HG03460 (cell line): ENCODE data around the gene GMDS.
A peak's percentile ranks its signal among the peaks of the same experiment; 100 is the strongest.
"Not testable (repeated sequence)": the region's sequence is repeated elsewhere in the genome, so short reads cannot be mapped to it uniquely, and the experiment has no call there.

Source experiments
- ATAC-seq: cut with Tn5 transposase; IDR thresholded peaks from one replicate; pipeline ENCODE4 v1.9.1; 2021; ENCODE audit not compliant: unreplicated experiment

Gene GMDS

GRCh38 chr6:1668456-1668855 lies 576.9 kb downstream of the GMDS start:
- ATAC-seq = not testable (repeated sequence)

GRCh38 chr6:1667805-1668175 lies 577.6 kb downstream of the GMDS start:
- ATAC-seq = no peak

GRCh38 chr6:1667012-1667804 lies 578.2 kb downstream of the GMDS start:
- ATAC-seq = no peak

- peak; percentile 79 for ATAC-seq
Measured at GRCh38 chr6:1665214-1665613, 580.2 kb downstream of the GMDS start.

GRCh38 chr6:1664329-1664728 lies 581.1 kb downstream of the GMDS start:
- no peak for ATAC-seq

GRCh38 chr6:1663511-1663910 lies 581.9 kb downstream of the GMDS start:
- no peak for ATAC-seq

- ATAC-seq = no peak
Measured at GRCh38 chr6:1662534-1662933, 582.9 kb downstream of the GMDS start.

GRCh38 chr6:1659816-1660215 lies 585.6 kb downstream of the GMDS start:
- no peak for ATAC-seq

GRCh38 chr6:1658212-1659005 lies 587.0 kb downstream of the GMDS start:
- ATAC-seq = no peak

GRCh38 chr6:1657771-1658165 lies 587.6 kb downstream of the GMDS start:
- ATAC-seq = no peak

- no peak for ATAC-seq
Measured at GRCh38 chr6:1657116-1657770, 588.2 kb downstream of the GMDS start.

- ATAC-seq = no peak
Measured at GRCh38 chr6:1654054-1654453, 591.4 kb downstream of the GMDS start.

- no peak for ATAC-seq
Measured at GRCh38 chr6:1652842-1653241, 592.6 kb downstream of the GMDS start.

GRCh38 chr6:1651362-1651761 lies 594.0 kb downstream of the GMDS start:
- ATAC-seq = no peak

GRCh38 chr6:1645466-1646185 lies 599.8 kb downstream of the GMDS start:
- ATAC-seq = no peak

- no peak for ATAC-seq
Measured at GRCh38 chr6:1644516-1645060, 600.8 kb downstream of the GMDS start.

- no peak for ATAC-seq
Measured at GRCh38 chr6:1643830-1644445, 601.5 kb downstream of the GMDS start.

- no peak for ATAC-seq
Measured at GRCh38 chr6:1643111-1643510, 602.3 kb downstream of the GMDS start.

- no peak for ATAC-seq
Measured at GRCh38 chr6:1641343-1641885, 604.0 kb downstream of the GMDS start.

- no peak for ATAC-seq
Measured at GRCh38 chr6:1640476-1640875, 604.9 kb downstream of the GMDS start.
